H1 (cell line): ENCODE measurements around the gene CREBBP.

Experiments used
- CBX8 ChIP-seq: fragments of 300-800, 300-1000 bp; sonication (generic); IDR thresholded peaks from 2 replicates; pipeline ENCODE4 v1.7.1; 2016; ENCODE audit warnings: low read depth, low read length, borderline replicate concordance
- EP300 ChIP-seq, 2 experiments: IDR thresholded peaks; 1 replicate in 1 of 2; 2 replicates in 1 of 2; pipeline ENCODE4 v1.6.1; 2011 to 2012; ENCODE audit warnings: low read depth in 2 of 2, low read length in 2 of 2, mild to moderate bottlenecking in 2 of 2, borderline replicate concordance in 1 of 2, inconsistent platforms in 1 of 2, moderate library complexity in 1 of 2
- GTF2F1 ChIP-seq: IDR thresholded peaks from 2 replicates; pipeline ENCODE4 v1.6.1; 2012; ENCODE audit warnings: low read depth, low read length, improper control_type of control experiment, borderline replicate concordance
- RAD21 ChIP-seq, 2 experiments: IDR thresholded peaks in 1 of 2; conservative IDR thresholded peaks in 1 of 2; 2 replicates each; pipeline ENCODE4 v1.6.1; 2011; ENCODE audit warnings: low read depth in 2 of 2, low read length in 2 of 2, improper control_type of control experiment in 1 of 2, inconsistent platforms in 1 of 2, mild to moderate bottlenecking in 1 of 2, moderate library complexity in 1 of 2
- RNF2 ChIP-seq: fragments of 200-900, 300-1000 bp; sonication (generic); IDR thresholded peaks from 2 replicates; pipeline ENCODE4 v1.7.1; 2016; ENCODE audit warnings: borderline replicate concordance, low read depth, mild to moderate bottlenecking, antibody characterized with exemption, low read length; ENCODE audit not compliant: poor library complexity, severe bottlenecking; ENCODE audit errors: missing control alignments
- SUZ12 ChIP-seq: fragments of 200-600 bp; sonication (generic); IDR thresholded peaks from 2 replicates; pipeline ENCODE4 v1.6.1; 2012; ENCODE audit warnings: mild to moderate bottlenecking, inconsistent platforms, low read length, moderate library complexity, mixed read lengths
- TF ChIP-seq, protein P1 (sequence below), 3 experiments: IDR thresholded peaks; 1 replicate in 2 of 3; 2 replicates in 1 of 3; pipeline versions ENCODE4 v1.5.1 to v1.6.1; 2011; ENCODE audit warnings: low read length in 3 of 3, mild to moderate bottlenecking in 3 of 3, inconsistent platforms in 2 of 3, low read depth in 1 of 3, moderate library complexity in 1 of 3; ENCODE audit not compliant: insufficient read depth in 1 of 3; ENCODE audit errors: control extremely low read depth in 1 of 3

DNA sequence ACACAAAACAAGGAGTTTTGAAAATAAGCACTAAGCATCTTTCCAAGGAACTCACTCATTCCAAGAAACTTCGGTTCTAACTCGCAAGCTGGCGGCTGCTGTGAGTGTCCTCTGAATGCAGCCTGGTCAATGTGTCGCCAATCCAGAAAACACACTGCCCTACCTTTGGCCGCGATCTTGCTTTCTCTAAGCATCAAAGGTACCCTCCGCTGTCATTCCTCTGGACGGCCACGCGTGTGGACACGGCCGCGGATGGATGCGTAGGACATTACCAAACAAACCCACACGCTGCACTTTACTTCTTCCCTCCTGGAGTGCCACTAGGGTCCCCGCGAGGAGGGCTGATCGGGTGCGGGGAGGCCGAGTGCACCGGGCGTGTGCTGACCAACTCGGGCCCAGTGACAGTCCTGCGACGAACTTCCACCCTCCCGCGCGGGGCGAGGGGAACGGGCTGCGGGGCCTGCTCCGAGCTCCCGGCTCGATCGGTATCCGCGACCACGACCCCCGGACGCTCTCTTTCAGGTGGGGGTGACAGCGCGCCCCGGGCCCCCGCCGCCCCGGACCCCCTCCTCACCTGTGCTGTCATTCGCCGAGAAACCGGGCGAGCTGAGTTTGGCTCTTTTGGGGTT, 1.1 kb downstream of the CREBBP start:
- TF ChIP-seq RAD21 (IDR thresholded peaks at IDR 0.05 in 1 of 2, conservative IDR thresholded peaks at IDR 0.05 in 1 of 2; ENCODE audit: low read depth in 2 of 2, low read length in 2 of 2) (no peak), EP300 (IDR thresholded peaks at IDR 0.05; ENCODE audit: borderline replicate concordance in 1 of 2, low read depth in 2 of 2, low read length in 2 of 2) (no peak), RNF2 (no peak), CBX8 (no peak), SUZ12 (no peak), GTF2F1 (no peak)
- TF ChIP-seq, protein P1, sequence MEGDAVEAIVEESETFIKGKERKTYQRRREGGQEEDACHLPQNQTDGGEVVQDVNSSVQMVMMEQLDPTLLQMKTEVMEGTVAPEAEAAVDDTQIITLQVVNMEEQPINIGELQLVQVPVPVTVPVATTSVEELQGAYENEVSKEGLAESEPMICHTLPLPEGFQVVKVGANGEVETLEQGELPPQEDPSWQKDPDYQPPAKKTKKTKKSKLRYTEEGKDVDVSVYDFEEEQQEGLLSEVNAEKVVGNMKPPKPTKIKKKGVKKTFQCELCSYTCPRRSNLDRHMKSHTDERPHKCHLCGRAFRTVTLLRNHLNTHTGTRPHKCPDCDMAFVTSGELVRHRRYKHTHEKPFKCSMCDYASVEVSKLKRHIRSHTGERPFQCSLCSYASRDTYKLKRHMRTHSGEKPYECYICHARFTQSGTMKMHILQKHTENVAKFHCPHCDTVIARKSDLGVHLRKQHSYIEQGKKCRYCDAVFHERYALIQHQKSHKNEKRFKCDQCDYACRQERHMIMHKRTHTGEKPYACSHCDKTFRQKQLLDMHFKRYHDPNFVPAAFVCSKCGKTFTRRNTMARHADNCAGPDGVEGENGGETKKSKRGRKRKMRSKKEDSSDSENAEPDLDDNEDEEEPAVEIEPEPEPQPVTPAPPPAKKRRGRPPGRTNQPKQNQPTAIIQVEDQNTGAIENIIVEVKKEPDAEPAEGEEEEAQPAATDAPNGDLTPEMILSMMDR (IDR thresholded peaks at IDR 0.05; ENCODE audit: control extremely low read depth in 1 of 3, insufficient read depth in 1 of 3, low read depth in 1 of 3, low read length in 3 of 3) = no peak
